Activated CD4-positive, alpha-beta T cell treated with anti-CD3 and anti-CD28 coated beads, Interleukin-2, amount 50 U/mL, for 4 hours (primary cell): ENCODE data around the gene MFGE8.
A peak's percentile ranks its signal among the peaks of the same experiment; 100 is the strongest.

Experiments used
- DNase-seq, 2 experiments: peaks; one replicate each; pipeline ENCODE4 v3.0.0-alpha.2; 2020

Gene MFGE8

GRCh38 chr15:88917760-88918159 lies 4.6 kb upstream of the MFGE8 start:
- no peak for DNase-seq

- DNase-seq: no peak
Observed at GRCh38 chr15:88915354-88915753, 2.2 kb upstream of the MFGE8 start.

GRCh38 chr15:88913850-88914169 lies 631 bp upstream of the MFGE8 start:
- no peak for DNase-seq

- DNase-seq: no peak
Observed at GRCh38 chr15:88912500-88912921, 668 bp downstream of the MFGE8 start.

- DNase-seq: no peak
Observed at GRCh38 chr15:88911766-88912118, 1.4 kb downstream of the MFGE8 start.

GRCh38 chr15:88909956-88910831 lies 3.0 kb downstream of the MFGE8 start:
- DNase-seq: no peak

- no peak for DNase-seq
Observed at GRCh38 chr15:88908697-88909621, 4.2 kb downstream of the MFGE8 start.

- DNase-seq: no peak
Observed at GRCh38 chr15:88908123-88908522, 5.1 kb downstream of the MFGE8 start.

- DNase-seq: no peak
Observed at GRCh38 chr15:88907111-88907510, 6.1 kb downstream of the MFGE8 start.

- no peak for DNase-seq
Observed at GRCh38 chr15:88906551-88906950, 6.6 kb downstream of the MFGE8 start.

GRCh38 chr15:88906130-88906529 lies 7.0 kb downstream of the MFGE8 start:
- no peak for DNase-seq

GRCh38 chr15:88905576-88905975 lies 7.6 kb downstream of the MFGE8 start:
- no peak for DNase-seq

- peak; percentile 94 to 96 for DNase-seq
Observed at GRCh38 chr15:88904624-88905327, 8.4 kb downstream of the MFGE8 start.

- no peak for DNase-seq
Observed at GRCh38 chr15:88904257-88904623, 8.9 kb downstream of the MFGE8 start.

- no peak for DNase-seq
Observed at GRCh38 chr15:88902846-88903245, 10.3 kb downstream of the MFGE8 start.

GRCh38 chr15:88902221-88902835 lies 10.9 kb downstream of the MFGE8 start:
- no peak for DNase-seq

GRCh38 chr15:88901508-88902220 lies 11.5 kb downstream of the MFGE8 start:
- DNase-seq: no peak

GRCh38 chr15:88900982-88901418 lies 12.2 kb downstream of the MFGE8 start:
- no peak for DNase-seq

- DNase-seq: no peak
Observed at GRCh38 chr15:88900309-88900981, 12.7 kb downstream of the MFGE8 start.

- no peak for DNase-seq
Observed at GRCh38 chr15:88899251-88899650, 13.9 kb downstream of the MFGE8 start.

- no peak for DNase-seq
Observed at GRCh38 chr15:88898736-88899135, 14.4 kb downstream of the MFGE8 start.
